K562 (cell line): ENCODE data around the gene RRBP1. TPM values are rescaled to one million over a fixed set of nuclear protein-coding genes. Genes with fewer than 3 reads are reported as not detected.

Source experiments
- ATAC-seq: fragments of 200-7000 bp; cut with Tn5 transposase; 3 replicates; pipeline ENCODE4 v1.9.1; 2020; ENCODE audit warnings: moderate library complexity
- BruUV-seq: library from RNA; stranded (reverse); fragments of 400-500 nt; replicated peaks from 2 replicates; lab custom pipeline; 2021; lab: Mats Ljungman, UMichigan
- CTCF ChIA-PET: fragments of 300-600 bp; formaldehyde crosslinking; extraction: SDS; loops from one replicate; lab custom pipeline; 2021; ENCODE audit warnings: low intra/inter-chr PET ratio; lab: Yijun Ruan, JAX
- POLR2A ChIA-PET: fragments of 300-600, 350-650 bp; sonication (Branson Sonifier 250); formaldehyde crosslinking; extraction: SDS; loops from one replicate; lab custom pipeline; 2021; ENCODE audit warnings: antibody characterized with exemption, inconsistent platforms; lab: Yijun Ruan, JAX
- DNase-seq, 4 experiments: peaks; one replicate each; pipeline versions ENCODE4 v3.0.0 to v3.0.0-alpha.2; 2011 to 2018; ENCODE audit warnings: low spot score in 3 of 4, mixed read lengths in 3 of 4; ENCODE audit errors: extremely low read depth in 1 of 4
- FAIRE-seq: peaks from 2 replicates; lab custom pipeline; 2011; peaks lifted over from hg19 to GRCh38; lab: Jason Lieb, UNC
- H2AFZ ChIP-seq: 2 replicates; pipeline ENCODE4 v1.6.0; 2011; ENCODE audit warnings: low read depth, low read length, control low read depth, inconsistent platforms
- H3K27ac ChIP-seq: fragments of 200-600 bp; 3 replicates; pipeline ENCODE4 v1.8.0; 2011; ENCODE audit warnings: low read depth, mild to moderate bottlenecking, control low read depth, inconsistent platforms, low read length, moderate library complexity, mixed read lengths; ENCODE audit errors: extremely low read depth
- H3K27me3 ChIP-seq, 2 experiments: fragments of 300-600 bp in 1 of 2; 2 replicates in 1 of 2; 3 replicates in 1 of 2; pipeline versions ENCODE4 v1.6.0 to v1.8.0; 2011; ENCODE audit warnings: inconsistent platforms in 2 of 2, low read length in 2 of 2, mild to moderate bottlenecking in 1 of 2, mixed read lengths in 1 of 2, moderate library complexity in 1 of 2; ENCODE audit not compliant: control insufficient read depth in 2 of 2, insufficient read depth in 2 of 2
- H3K36me3 ChIP-seq: fragments of 300-600 bp; 3 replicates; pipeline ENCODE4 v1.8.0; 2011; ENCODE audit warnings: mild to moderate bottlenecking, low read length, inconsistent platforms; ENCODE audit not compliant: control insufficient read depth, insufficient read depth
- H3K4me1 ChIP-seq, 2 experiments: fragments of 200-600 bp in 1 of 2; replicated peaks in 1 of 2; 2 replicates in 1 of 2; 3 replicates in 1 of 2; pipeline versions ENCODE4 v1.5.1 to v1.8.0; 2011; ENCODE audit warnings: inconsistent platforms in 2 of 2, low read length in 2 of 2, mild to moderate bottlenecking in 1 of 2, mixed read lengths in 1 of 2, moderate library complexity in 1 of 2; ENCODE audit not compliant: control insufficient read depth in 2 of 2, insufficient read depth in 2 of 2
- H3K4me2 ChIP-seq: 2 replicates; pipeline ENCODE4 v1.6.1; 2011; ENCODE audit warnings: low read length, control low read depth, inconsistent platforms, mixed read lengths; ENCODE audit not compliant: insufficient read depth
- H3K4me3 ChIP-seq: fragments of 200-600 bp; sonication (generic), shearing (Covaris generic); 2 replicates; pipeline ENCODE4 v1.5.1; 2016; ENCODE audit warnings: control low read depth, inconsistent platforms
- H3K79me2 ChIP-seq: fragments of 200-600 bp; 3 replicates; pipeline ENCODE4 v1.8.0; 2011; ENCODE audit warnings: low read length, inconsistent platforms; ENCODE audit not compliant: control insufficient read depth, insufficient read depth
- H3K9ac ChIP-seq, 2 experiments: 2 replicates each; pipeline versions ENCODE4 v1.6.0 to v1.6.1; 2011; ENCODE audit warnings: low read depth in 2 of 2, low read length in 2 of 2, control low read depth in 1 of 2, inconsistent platforms in 1 of 2, mild to moderate bottlenecking in 1 of 2, mixed read lengths in 1 of 2; ENCODE audit not compliant: insufficient read depth in 1 of 2
- H3K9me1 ChIP-seq: one replicate; pipeline ENCODE4 v1.6.0; 2011; ENCODE audit warnings: inconsistent platforms, mild to moderate bottlenecking, low read length, moderate library complexity; ENCODE audit not compliant: control insufficient read depth, insufficient read depth
- H3K9me3 ChIP-seq: replicated peaks from 2 replicates; pipeline ENCODE4 v1.5.1; 2011; ENCODE audit warnings: low read depth, low read length, inconsistent platforms; ENCODE audit not compliant: control insufficient read depth, insufficient read depth
- H4K20me1 ChIP-seq: replicated peaks from 2 replicates; pipeline ENCODE4 v1.6.1; 2011; ENCODE audit warnings: low read length, inconsistent platforms, mixed read lengths; ENCODE audit not compliant: control insufficient read depth, insufficient read depth
- CBFA2T3 ChIP-seq: fragments of 450-650 bp; IDR thresholded peaks from 2 replicates; pipeline ENCODE4 v1.6.1; 2017
- CBX2 ChIP-seq: fragments of 200-600 bp; sonication (generic); IDR thresholded peaks from one replicate; pipeline ENCODE4 v1.6.1; 2012; ENCODE audit warnings: mild to moderate bottlenecking, low read length, inconsistent platforms; ENCODE audit not compliant: insufficient read depth, poor library complexity, severe bottlenecking
- LCOR ChIP-seq: sonication (generic); formaldehyde crosslinking; IDR thresholded peaks from 2 replicates; pipeline ENCODE4 v1.8.0; 2022; ENCODE audit warnings: mild to moderate bottlenecking, missing genetic modification reagents
- MAZ ChIP-seq, 2 experiments: fragments of 450-650 bp in 1 of 2; sonication (generic) in 1 of 2; formaldehyde crosslinking; IDR thresholded peaks in 1 of 2; conservative IDR thresholded peaks in 1 of 2; 2 replicates each; pipeline versions ENCODE4 v1.4.0 to v1.5.0; 2020; ENCODE audit warnings: mild to moderate bottlenecking in 1 of 2, missing genetic modification reagents in 1 of 2
- NCOA4 ChIP-seq: fragments of 450-650 bp; IDR thresholded peaks from 2 replicates; pipeline ENCODE4 v1.6.1; 2018; ENCODE audit warnings: mild to moderate bottlenecking; ENCODE audit not compliant: partially characterized antibody
- PHB2 ChIP-seq: fragments of 450-650 bp; IDR thresholded peaks from 2 replicates; pipeline ENCODE4 v1.6.1; 2017; ENCODE audit warnings: low read depth
- SAFB2 ChIP-seq: fragments of 200-400 bp; formaldehyde crosslinking; IDR thresholded peaks from 2 replicates; pipeline ENCODE4 v1.6.1; 2018; ENCODE audit warnings: borderline replicate concordance, low read length, low read depth, moderate library complexity; ENCODE audit not compliant: severe bottlenecking
- SIRT6 ChIP-seq: IDR thresholded peaks from one replicate; pipeline ENCODE4 v1.6.1; 2012; ENCODE audit warnings: low read depth, mild to moderate bottlenecking, control low read depth, inconsistent platforms, low read length, moderate library complexity
- ZNF316 ChIP-seq: fragments of 450-650 bp; IDR thresholded peaks from 2 replicates; pipeline ENCODE4 v1.6.1; 2016
- ZNF354B ChIP-seq: fragments of 250-450 bp; sonication (Bioruptor Pico); IDR thresholded peaks from 2 replicates; pipeline ENCODE4 v1.4.0; 2020
- WGBS: fragments of 100-300 bp; shearing (Covaris generic); methylation state at CpG from one replicate; pipeline ENCODE4 v1.1.6; 2016; ENCODE audit warnings: low coverage, mixed read lengths; ENCODE audit not compliant: insufficient coverage; ENCODE audit errors: missing lambda C conversion rate; 5-methylcytosine and 5-hydroxymethylcytosine counted together
- in situ Hi-C: fragments of 300-500 bp; cut with MboI; formaldehyde crosslinking; loops from 4 replicates; pipeline ENCODE4 v1.15.0; 2018; ENCODE audit warnings: inconsistent platforms, mixed read lengths
- intact Hi-C: fragments of 100-400 bp; cut with micrococcal nuclease; formaldehyde crosslinking; loops from 2 replicates; pipeline ENCODE4 v1.14.2; 2022
- polyA plus RNA-seq, 8 experiments: library from polyadenylated mRNA; depleted of rRNA in 4 of 8; stranded (reverse) in 5 of 8; unstranded in 3 of 8; fragments of >200 nt; fragmentation: Nextera tagmentation in 2 of 8; fragmentation: Illumina TruSeq in 1 of 8; extraction: Ambion mirVana in 2 of 8; extraction: Trizol in 1 of 8; gene quantifications; 2 replicates each; pipeline versions ENCODE4 v1.2.1 to v1.2.3, GENCODE V29; 2011 to 2014; ENCODE audit warnings: inconsistent platforms in 1 of 8, missing spikeins in 1 of 8
- total RNA-seq, 7 experiments: library from RNA; depleted of rRNA in 6 of 7; stranded (reverse); fragments of >200 nt in 6 of 7; fragmentation: Illumina TruSeq in 2 of 7; extraction: Trizol in 2 of 7; gene quantifications; 2 replicates each; pipeline versions ENCODE4 v1.2.1 to v1.2.3, GENCODE V29; 2011 to 2021; ENCODE audit warnings: low replicate concordance in 1 of 7

The RRBP1 gene
- total and polyA plus RNA-seq, 9 of the 15 experiments (the other 6 are each of a cell fraction or from before 2014, with no cell fraction given): 0.84 to 32.0 (median 17.6) TPM

DNA sequence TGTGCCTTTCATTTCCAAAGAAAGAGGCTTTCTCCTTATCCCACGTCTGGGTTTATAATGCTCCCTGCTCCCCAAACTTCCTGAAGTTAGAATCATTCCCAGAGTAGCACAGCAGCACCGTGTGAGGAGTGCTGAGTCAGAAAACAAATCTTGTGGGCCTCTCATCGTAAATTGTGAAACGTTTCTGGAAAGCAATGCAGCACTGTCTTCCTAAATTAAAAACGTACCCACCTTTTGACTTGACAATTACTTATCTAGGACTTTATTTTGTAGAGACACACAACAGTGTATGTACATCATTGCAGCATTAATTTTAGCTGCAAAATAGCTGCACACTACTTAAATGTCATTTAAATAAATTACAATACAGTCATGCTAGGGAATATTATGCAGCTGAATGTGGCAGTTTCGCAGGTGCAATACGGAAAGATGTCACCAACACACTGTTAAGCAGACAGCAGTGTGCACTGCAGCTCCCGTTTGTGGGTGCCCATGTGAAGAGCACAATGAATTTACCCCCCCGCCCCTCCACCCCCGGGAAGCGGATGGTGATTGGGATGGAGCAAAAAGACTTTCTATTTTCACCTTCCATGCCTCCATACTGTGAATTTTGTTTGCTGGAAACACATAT, 30.8 kb downstream of the RRBP1 start:
- FAIRE-seq (no peak), DNase-seq (no peak), ATAC-seq (no peak)
- peaks cover 0 to 15% of the 10 kb centered on the region in 2 experiments; a peak in 2 of 5 replicates for H3K4me1 ChIP-seq
- H3K27ac ChIP-seq: no peak overlapping the region
- H3K9me1 ChIP-seq: peaks cover 6% of the 10 kb centered on the region
- no peaks in the 10 kb centered on the region for H3K79me2 ChIP-seq
- intact Hi-C loops: loop anchor here (5.0 kb wide), 1 partner anchor 346 kb away; no protein-coding TSS in a partner anchor
- H3K27me3 ChIP-seq: no peaks in the 10 kb centered on the region
- ChIA-PET POLR2A (no interaction called here), CTCF (no interaction called here)
- TF ChIP-seq ZNF316: 0 out of 2 replicates have a peak, but pooled peaks have one; percentile 11
- no peak for TF ChIP-seq SAFB2
- no TSS peak for BruUV-seq
- in situ Hi-C loops: no loop called here
- H3K9me3 ChIP-seq: no peaks in the 10 kb centered on the region
- peaks cover 4% of the 10 kb centered on the region for H4K20me1 ChIP-seq
- no peak overlapping the region for H2AFZ ChIP-seq
- H3K36me3 ChIP-seq: peaks cover 8% of the 10 kb centered on the region; the same call in 1 of the 3 replicates
- H3K9ac ChIP-seq: no peak overlapping the region
- no peak overlapping the region for H3K4me3 ChIP-seq
- WGBS: 48% methylated on average over 9 of the region's 11 CpGs
- no peak overlapping the region for H3K4me2 ChIP-seq

DNA sequence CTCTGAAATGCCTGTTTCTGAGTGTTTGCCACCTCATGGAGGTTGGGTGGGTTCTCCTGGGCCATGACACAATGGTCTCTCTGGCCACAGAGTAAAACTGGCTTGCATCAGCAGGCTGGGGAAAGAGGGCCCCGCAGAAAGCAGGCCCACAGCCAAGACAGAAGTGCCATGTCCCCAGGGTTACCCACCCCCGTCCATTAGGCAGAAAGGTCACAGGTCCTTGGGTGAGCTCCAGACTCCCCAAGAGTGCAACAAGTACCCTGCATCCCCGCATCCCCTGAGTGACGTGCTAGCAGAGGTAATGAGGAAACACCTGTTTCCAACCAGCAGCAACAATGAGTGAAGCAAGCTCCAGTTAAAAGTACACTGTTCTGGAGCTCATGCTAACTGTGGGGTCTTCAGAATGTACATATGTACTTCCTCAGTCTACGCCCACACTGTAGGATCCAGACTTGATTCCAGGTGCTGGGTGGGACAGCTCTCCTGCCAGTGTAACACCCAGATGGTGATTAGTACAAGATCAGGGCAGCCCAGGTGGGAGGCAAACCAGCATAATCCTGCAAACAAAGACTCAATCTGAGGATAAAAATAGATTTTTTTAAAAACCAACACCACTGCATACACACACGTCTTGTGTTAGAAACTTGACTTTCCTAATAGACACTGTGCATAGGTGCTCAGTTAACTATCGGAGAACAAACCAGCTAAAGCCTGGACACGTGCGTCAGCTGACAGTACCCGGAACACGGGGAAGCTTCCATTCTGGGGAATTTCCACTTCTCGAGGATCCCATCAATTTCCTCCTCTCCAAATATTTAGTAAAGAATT, 31.5 kb downstream of the RRBP1 start:
- no peak for TF ChIP-seq LCOR (CRISPR knock-in tag)
- TF ChIP-seq SIRT6: no peak
- no peak for TF ChIP-seq NCOA4
- no peak for TF ChIP-seq CBFA2T3
- TF ChIP-seq PHB2: no peak
- TF ChIP-seq MAZ (CRISPR knock-in tag; conservative IDR thresholded peaks at IDR 0.05 in 1 of 2, IDR thresholded peaks at IDR 0.05 in 1 of 2): no peak
- no peak for TF ChIP-seq CBX2
- no peak for TF ChIP-seq ZNF354B (CRISPR knock-in tag)
- TF ChIP-seq, all 486 proteins: peak for 0
- peaks cover 0 to 15% of the 10 kb centered on the region in 2 experiments; a peak in 2 of 5 replicates for H3K4me1 ChIP-seq
- H3K9me3 ChIP-seq: no peaks in the 10 kb centered on the region
- peaks cover 8% of the 10 kb centered on the region; the same call in 1 of the 3 replicates for H3K36me3 ChIP-seq
- in situ Hi-C loops (no loop called here), intact Hi-C loops (loop anchor here (5.0 kb wide), 1 partner anchor 347 kb away; no protein-coding TSS in a partner anchor)
- peaks cover 6% of the 10 kb centered on the region for H4K20me1 ChIP-seq
- no peaks in the 10 kb centered on the region for H3K27me3 ChIP-seq
- H2AFZ ChIP-seq: no peak overlapping the region
- peaks cover 6% of the 10 kb centered on the region for H3K9me1 ChIP-seq
- H3K27ac ChIP-seq: no peak overlapping the region
- no peak overlapping the region for H3K4me3 ChIP-seq
- H3K4me2 ChIP-seq: no peak overlapping the region
- ATAC-seq (no peak), FAIRE-seq (no peak), DNase-seq (no peak)
- WGBS: 80% methylated on average over 10 of the region's 12 CpGs
- H3K79me2 ChIP-seq: no peaks in the 10 kb centered on the region; the same call in 2 of the 3 replicates
- POLR2A ChIA-PET: interaction anchor here (0.7 kb wide), 1 partner anchor 19 kb away, joined by 3 read pairs; no protein-coding TSS in a partner anchor
- BruUV-seq: no TSS peak
- CTCF ChIA-PET: interaction anchor here (0.6 kb wide), 1 partner anchor 347 kb away, joined by 4 read pairs; no protein-coding TSS in a partner anchor
- H3K9ac ChIP-seq: no peak overlapping the region
